GM19023 (cell line): Measurements from ENCODE around the gene KIF26B.
"Not testable (repeated sequence)": the region's sequence is repeated elsewhere in the genome, so short reads cannot be mapped to it uniquely, and the experiment has no call there.

ENCODE experiments used
- ATAC-seq: cut with Tn5 transposase; IDR thresholded peaks from one replicate; pipeline ENCODE4 v1.9.1; 2021; ENCODE audit warnings: mild to moderate bottlenecking, moderate library complexity; ENCODE audit not compliant: unreplicated experiment

The KIF26B gene

GRCh38 chr1:245687636-245688535 lies 533.1 kb downstream of the KIF26B start:
- ATAC-seq, result no peak

GRCh38 chr1:245688536-245689453 lies 534.0 kb downstream of the KIF26B start:
- no peak for ATAC-seq

GRCh38 chr1:245690156-245690690 lies 535.4 kb downstream of the KIF26B start:
- no peak for ATAC-seq

GRCh38 chr1:245690946-245691541 lies 536.3 kb downstream of the KIF26B start:
- no peak for ATAC-seq

GRCh38 chr1:245691897-245692296 lies 537.1 kb downstream of the KIF26B start:
- ATAC-seq, result no peak

- no peak for ATAC-seq
Observed at GRCh38 chr1:245692318-245692717, 537.5 kb downstream of the KIF26B start.

- ATAC-seq, result no peak
Observed at GRCh38 chr1:245693116-245693793, 538.5 kb downstream of the KIF26B start.

- ATAC-seq, result no peak
Observed at GRCh38 chr1:245693941-245694752, 539.4 kb downstream of the KIF26B start.

- ATAC-seq, result no peak
Observed at GRCh38 chr1:245694753-245695195, 540.0 kb downstream of the KIF26B start.

- ATAC-seq, result no peak
Observed at GRCh38 chr1:245695211-245695610, 540.4 kb downstream of the KIF26B start.

GRCh38 chr1:245695701-245696100 lies 540.9 kb downstream of the KIF26B start:
- not testable (repeated sequence) for ATAC-seq

GRCh38 chr1:245698116-245698515 lies 543.3 kb downstream of the KIF26B start:
- ATAC-seq, result no peak

GRCh38 chr1:245698860-245699259 lies 544.1 kb downstream of the KIF26B start:
- no peak for ATAC-seq

GRCh38 chr1:245700631-245701030 lies 545.8 kb downstream of the KIF26B start:
- ATAC-seq, result no peak

- ATAC-seq, result no peak
Observed at GRCh38 chr1:245701631-245702030, 546.8 kb downstream of the KIF26B start.

- no peak for ATAC-seq
Observed at GRCh38 chr1:245702346-245702745, 547.6 kb downstream of the KIF26B start.

GRCh38 chr1:245704341-245704740 lies 549.6 kb downstream of the KIF26B start:
- ATAC-seq, result no peak

GRCh38 chr1:245704765-245705164 lies 550.0 kb downstream of the KIF26B start:
- no peak for ATAC-seq

- ATAC-seq, result no peak
Observed at GRCh38 chr1:245707941-245708340, 553.2 kb downstream of the KIF26B start.
